Dendritic cell treated with granulocyte-macrophage colony-stimulating factor and Interleukin-4, amounts not matched to agents 40 ng/mL and 50 ng/mL, for 4 days (primary cell): ENCODE measurements around the gene B4GALT3.
A peak's percentile ranks its signal among the peaks of the same experiment; 100 is the strongest.

Experiments
- H3K27ac Mint-ChIP-seq: one replicate; pipeline ENCODE4 v1.8.0; 2022; ENCODE audit warnings: mild to moderate bottlenecking, mixed read lengths
- H3K27me3 Mint-ChIP-seq: one replicate; pipeline ENCODE4 v1.8.0; 2022; ENCODE audit warnings: mild to moderate bottlenecking, mixed read lengths
- H3K36me3 Mint-ChIP-seq: one replicate; pipeline ENCODE4 v1.8.0; 2022; ENCODE audit warnings: low read depth, mixed read lengths
- H3K4me1 Mint-ChIP-seq: one replicate; pipeline ENCODE4 v1.8.0; 2022; ENCODE audit warnings: low read depth, mixed read lengths
- H3K4me3 Mint-ChIP-seq: one replicate; pipeline ENCODE4 v1.8.0; 2022; ENCODE audit warnings: mild to moderate bottlenecking, moderate library complexity, mixed read lengths
- H3K9me3 Mint-ChIP-seq: one replicate; pipeline ENCODE4 v1.8.0; 2022; ENCODE audit warnings: mixed read lengths
- intact Hi-C: fragments of 100-400 bp; cut with micrococcal nuclease; formaldehyde crosslinking; loops from one replicate; pipeline ENCODE4 v1.15.0; 2022

B4GALT3 gene

GRCh38 chr1:161171191-161171590, 6.1 kb downstream of the B4GALT3 start:
- no peaks in the 10 kb centered on the region for H3K9me3 Mint-ChIP-seq
- no peaks in the 10 kb centered on the region for H3K27me3 Mint-ChIP-seq
- intact Hi-C loops, result no loop called here
- no peak overlapping the region for H3K27ac Mint-ChIP-seq
- peaks cover 89% of the 10 kb centered on the region for H3K36me3 Mint-ChIP-seq
- H3K4me1 Mint-ChIP-seq, result peaks cover 39% of the 10 kb centered on the region
- H3K4me3 Mint-ChIP-seq, result no peak overlapping the region

GRCh38 chr1:161168906-161169305, 8.4 kb downstream of the B4GALT3 start:
- H3K4me1 Mint-ChIP-seq, result peaks cover 49% of the 10 kb centered on the region
- H3K27ac Mint-ChIP-seq, result no peak overlapping the region
- no peaks in the 10 kb centered on the region for H3K27me3 Mint-ChIP-seq
- intact Hi-C loops, result no loop called here
- peaks cover 79% of the 10 kb centered on the region for H3K36me3 Mint-ChIP-seq
- no peak overlapping the region for H3K4me3 Mint-ChIP-seq
- no peaks in the 10 kb centered on the region for H3K9me3 Mint-ChIP-seq

DNA sequence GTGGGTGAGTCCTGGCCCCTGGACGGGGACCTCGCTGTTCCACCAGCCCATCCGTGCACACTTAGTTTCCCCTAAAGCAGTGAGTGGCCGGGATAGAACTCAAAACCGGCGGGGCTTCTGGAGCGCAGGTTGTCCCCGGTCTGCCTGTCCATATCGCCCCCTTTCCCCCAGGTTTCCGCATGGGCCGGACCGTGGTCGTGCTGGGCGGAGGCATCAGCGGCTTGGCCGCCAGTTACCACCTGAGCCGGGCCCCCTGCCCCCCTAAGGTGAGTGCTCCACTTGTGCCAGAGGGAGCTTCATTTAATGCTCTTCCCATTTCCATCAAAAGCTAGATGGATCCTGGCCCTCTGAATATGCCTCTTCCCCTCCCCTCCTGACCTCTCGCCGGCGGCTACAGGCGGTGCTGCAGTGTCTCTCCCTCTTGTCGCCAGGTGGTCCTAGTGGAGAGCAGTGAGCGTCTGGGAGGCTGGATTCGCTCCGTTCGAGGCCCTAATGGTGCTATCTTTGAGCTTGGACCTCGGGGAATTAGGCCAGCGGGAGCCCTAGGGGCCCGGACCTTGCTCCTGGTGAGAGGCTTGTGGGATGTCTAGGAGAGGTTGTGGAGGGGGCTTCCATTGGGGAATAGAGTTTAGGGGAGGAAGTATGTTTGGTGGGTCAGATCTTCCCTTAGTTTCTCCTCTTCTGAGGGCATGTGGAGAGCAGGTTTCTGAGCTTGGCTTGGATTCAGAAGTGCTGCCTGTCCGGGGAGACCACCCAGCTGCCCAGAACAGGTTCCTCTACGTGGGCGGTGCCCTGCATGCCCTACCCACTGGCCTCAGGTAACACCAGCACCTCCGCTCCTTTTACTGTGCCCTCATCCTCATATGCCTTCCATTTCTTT, 10.4 kb downstream of the B4GALT3 start:
- Mint-ChIP-seq H3K4me3 (peak overlapping the region; percentile 91), H3K27ac (peak overlapping the region; percentile 96), H3K36me3 (peaks cover 79% of the 10 kb centered on the region), H3K9me3 (no peaks in the 10 kb centered on the region), H3K4me1 (peaks cover 62% of the 10 kb centered on the region), H3K27me3 (no peaks in the 10 kb centered on the region)
- intact Hi-C loops, result no loop called here

GRCh38 chr1:161165742-161166668, 11.3 kb downstream of the B4GALT3 start, which contains the start of gene PPOX:
Gene PPOX (plus strand): TSS chr1:161166426. CDS start chr1:161166848, 422 bp downstream.
- H3K27ac Mint-ChIP-seq, result peak within 1 kb of the TSS; percentile 96
- H3K27me3 Mint-ChIP-seq, result no peaks in the 10 kb centered on the region
- peak within 1 kb of the TSS; percentile 91 for H3K4me3 Mint-ChIP-seq
- intact Hi-C loops, result no loop called here
- H3K9me3 Mint-ChIP-seq, result no peaks in the 10 kb centered on the region
- peaks cover 71% of the 10 kb centered on the region for H3K4me1 Mint-ChIP-seq
- H3K36me3 Mint-ChIP-seq, result peaks cover 79% of the 10 kb centered on the region

DNA sequence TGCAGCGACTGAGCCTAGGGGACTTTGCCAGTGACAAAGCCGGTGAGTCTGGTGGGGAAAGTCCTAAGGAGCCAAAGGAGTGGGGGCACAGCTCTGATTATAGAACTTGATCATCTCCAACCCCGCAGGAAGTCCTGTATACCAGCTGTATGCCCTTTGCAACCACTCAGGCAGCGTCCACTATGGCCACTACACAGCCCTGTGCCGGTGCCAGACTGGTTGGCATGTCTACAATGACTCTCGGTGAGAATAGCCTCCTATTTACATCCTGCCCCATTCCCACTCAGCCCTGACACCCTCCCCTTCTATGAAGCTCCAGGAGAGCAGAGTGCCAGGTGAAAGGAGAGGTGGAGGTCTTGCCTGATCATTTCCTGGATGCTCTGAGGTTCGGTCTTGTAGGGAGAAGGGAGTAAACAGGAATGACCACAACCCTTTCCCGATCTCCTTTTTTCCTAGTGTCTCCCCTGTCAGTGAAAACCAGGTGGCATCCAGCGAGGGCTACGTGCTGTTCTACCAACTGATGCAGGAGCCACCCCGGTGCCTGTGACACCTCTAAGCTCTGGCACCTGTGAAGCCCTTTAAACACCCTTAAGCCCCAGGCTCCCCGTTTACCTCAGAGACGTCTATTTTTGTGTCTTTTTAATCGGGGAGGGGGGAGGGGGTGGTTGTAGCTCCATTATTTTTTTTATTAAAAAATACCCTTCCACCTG, 12.3 kb downstream of the B4GALT3 start:
- peaks cover 81% of the 10 kb centered on the region for H3K4me1 Mint-ChIP-seq
- intact Hi-C loops, result no loop called here

DNA sequence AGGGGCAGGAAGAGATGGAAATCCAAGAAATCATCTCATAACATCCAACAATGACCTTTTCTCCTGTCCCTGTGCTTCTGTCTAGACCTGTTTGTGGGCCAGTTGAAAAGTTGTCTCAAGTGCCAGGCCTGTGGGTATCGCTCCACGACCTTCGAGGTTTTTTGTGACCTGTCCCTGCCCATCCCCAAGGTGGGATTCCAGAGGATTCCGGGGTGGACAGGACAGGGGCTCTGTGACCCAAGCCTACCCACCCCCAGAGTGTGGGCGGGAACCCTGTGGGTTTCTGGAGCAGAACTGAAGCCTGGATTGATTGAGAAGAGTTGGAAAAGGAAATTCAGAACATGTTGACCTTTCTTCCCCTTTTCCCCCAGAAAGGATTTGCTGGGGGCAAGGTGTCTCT, 13.5 kb downstream of the B4GALT3 start:
- H3K36me3 Mint-ChIP-seq, result peaks cover 75% of the 10 kb centered on the region
- peaks cover 88% of the 10 kb centered on the region for H3K4me1 Mint-ChIP-seq
- H3K9me3 Mint-ChIP-seq, result no peaks in the 10 kb centered on the region
- peak overlapping the region; percentile 96 for H3K27ac Mint-ChIP-seq
- H3K27me3 Mint-ChIP-seq, result no peaks in the 10 kb centered on the region
- H3K4me3 Mint-ChIP-seq, result no peak overlapping the region
- intact Hi-C loops, result no loop called here

More for the DNA sequence above, 12.3 kb downstream of the B4GALT3 start:
- no peaks in the 10 kb centered on the region for H3K27me3 Mint-ChIP-seq
- no peak overlapping the region for H3K4me3 Mint-ChIP-seq
- H3K27ac Mint-ChIP-seq, result peak overlapping the region; percentile 96
- H3K9me3 Mint-ChIP-seq, result no peaks in the 10 kb centered on the region
- peaks cover 77% of the 10 kb centered on the region for H3K36me3 Mint-ChIP-seq

GRCh38 chr1:161162806-161163205, 14.5 kb downstream of the B4GALT3 start:
- peaks cover 74% of the 10 kb centered on the region for H3K36me3 Mint-ChIP-seq
- no peaks in the 10 kb centered on the region for H3K27me3 Mint-ChIP-seq
- H3K4me1 Mint-ChIP-seq, result peaks cover 85% of the 10 kb centered on the region
- no peaks in the 10 kb centered on the region for H3K9me3 Mint-ChIP-seq
- peak overlapping the region; percentile 96 for H3K27ac Mint-ChIP-seq
- intact Hi-C loops, result no loop called here
- no peak overlapping the region for H3K4me3 Mint-ChIP-seq

GRCh38 chr1:161162052-161162451, 15.3 kb downstream of the B4GALT3 start:
- intact Hi-C loops, result no loop called here
- Mint-ChIP-seq H3K27me3 (no peaks in the 10 kb centered on the region), H3K27ac (peak overlapping the region; percentile 96), H3K36me3 (peaks cover 80% of the 10 kb centered on the region), H3K4me3 (no peak overlapping the region), H3K4me1 (peaks cover 77% of the 10 kb centered on the region), H3K9me3 (no peaks in the 10 kb centered on the region)

GRCh38 chr1:161161652-161162051, 15.7 kb downstream of the B4GALT3 start:
- H3K4me3 Mint-ChIP-seq, result no peak overlapping the region
- intact Hi-C loops, result no loop called here
- no peak overlapping the region for H3K27ac Mint-ChIP-seq
- H3K27me3 Mint-ChIP-seq, result no peaks in the 10 kb centered on the region
- H3K9me3 Mint-ChIP-seq, result no peaks in the 10 kb centered on the region
- peaks cover 73% of the 10 kb centered on the region for H3K4me1 Mint-ChIP-seq
- H3K36me3 Mint-ChIP-seq, result peaks cover 82% of the 10 kb centered on the region

GRCh38 chr1:161160671-161161145, 16.6 kb downstream of the B4GALT3 start:
- Mint-ChIP-seq H3K4me1 (peaks cover 67% of the 10 kb centered on the region), H3K9me3 (no peaks in the 10 kb centered on the region), H3K4me3 (no peak overlapping the region), H3K27me3 (no peaks in the 10 kb centered on the region), H3K27ac (no peak overlapping the region), H3K36me3 (peaks cover 78% of the 10 kb centered on the region)
- intact Hi-C loops, result no loop called here

- peaks cover 67% of the 10 kb centered on the region for H3K4me1 Mint-ChIP-seq
- H3K4me3 Mint-ChIP-seq, result peak overlapping the region; percentile 89
- intact Hi-C loops, result no loop called here
- peaks cover 81% of the 10 kb centered on the region for H3K36me3 Mint-ChIP-seq
- H3K27me3 Mint-ChIP-seq, result no peaks in the 10 kb centered on the region
- peak overlapping the region; percentile 89 for H3K27ac Mint-ChIP-seq
- H3K9me3 Mint-ChIP-seq, result no peaks in the 10 kb centered on the region
These were observed 17.4 kb downstream of the B4GALT3 start for GRCh38 chr1:161159913-161160243.

DNA sequence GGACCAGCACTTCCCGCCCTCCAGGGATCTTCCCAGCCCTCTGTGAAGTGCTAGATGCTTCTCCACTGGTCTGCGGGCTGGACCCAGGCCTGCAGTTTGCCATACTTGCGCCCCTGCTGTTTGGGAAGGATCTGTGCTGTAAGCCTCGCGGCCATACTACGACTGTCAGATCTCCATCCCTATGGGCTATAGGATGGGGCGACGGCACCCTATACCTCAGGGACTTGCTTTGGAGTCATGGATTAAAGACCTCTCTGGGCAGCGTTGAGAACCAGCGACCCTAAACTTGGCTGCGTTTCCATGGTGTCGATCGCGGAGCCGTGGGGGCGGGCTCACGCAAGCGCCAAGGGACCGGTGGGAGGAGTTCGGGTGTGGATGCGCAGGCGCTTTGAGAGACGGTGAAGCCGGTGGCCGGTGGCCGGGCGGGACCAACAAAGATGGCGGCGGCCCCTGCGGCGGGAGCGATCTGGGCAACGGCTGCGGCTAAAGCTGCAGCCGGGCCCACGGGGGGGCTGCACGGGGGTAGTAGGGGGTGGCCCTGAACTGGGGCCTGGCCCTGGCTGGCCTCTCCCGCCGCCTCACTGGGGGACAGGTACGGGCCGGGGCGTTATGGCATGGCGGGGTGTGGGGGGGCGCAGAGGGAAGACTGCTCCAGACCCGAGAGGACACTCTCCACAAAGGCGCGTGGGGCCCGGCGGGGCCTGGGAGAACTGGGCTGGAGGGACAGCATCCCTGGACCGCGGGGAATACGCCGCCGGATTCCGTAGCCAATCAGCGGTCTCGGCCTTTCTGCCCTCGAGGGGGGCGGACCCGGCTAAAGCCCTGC, 18.0 kb downstream of the B4GALT3 start, which contains the start of gene USP21:
Gene USP21, plus strand, starts transcription at position 414 of the 826 bp plus-strand sequence. CDS start 1,141 bp downstream, outside the sequence.
- Mint-ChIP-seq H3K9me3 (no peaks in the 10 kb centered on the region), H3K27ac (peak within 1 kb of the TSS; percentile 89), H3K27me3 (no peaks in the 10 kb centered on the region), H3K4me3 (peak within 1 kb of the TSS; percentile 89), H3K4me1 (peaks cover 68% of the 10 kb centered on the region), H3K36me3 (peaks cover 78% of the 10 kb centered on the region)
- intact Hi-C loops, result no loop called here
